ENCODE data around the gene PTGR3.

Gene PTGR3

DNA sequence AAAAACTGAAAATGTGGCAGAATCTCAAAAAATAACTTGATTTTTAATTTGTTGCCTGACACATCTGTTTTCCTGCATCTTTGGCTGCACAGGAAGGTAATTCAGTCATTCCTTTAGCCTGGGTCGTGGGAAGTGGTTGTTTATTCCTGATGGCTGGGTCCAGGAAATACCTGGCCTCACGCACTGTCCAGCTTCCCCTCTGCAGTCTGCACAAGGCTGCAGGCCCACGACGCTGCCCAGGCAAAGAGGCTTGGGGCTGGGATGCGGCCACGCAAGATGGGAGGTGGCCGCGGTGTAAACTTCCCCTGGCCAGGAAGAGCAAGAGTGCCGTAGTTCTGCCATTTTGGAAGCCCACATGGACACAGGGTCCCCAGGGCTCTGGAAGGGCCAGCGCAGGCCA lies 29.8 kb upstream of the PTGR3 start:
- in situ Hi-C loops (cut with HindIII; ENCODE audit: low sequenced_read_pairs): loop anchor here (5.0 kb wide), 1 partner anchor 51 kb away; no protein-coding TSS in a partner anchor

- in situ Hi-C loops (cut with HindIII; ENCODE audit: low sequenced_read_pairs): loop anchor here (5.0 kb wide), 1 partner anchor 51 kb away; no protein-coding TSS in a partner anchor
These were observed 29.2 kb upstream of the PTGR3 start for GRCh38 chr18:75238100-75238499.

GRCh38 chr18:75235896-75236295 lies 27.0 kb upstream of the PTGR3 start:
- in situ Hi-C loops (cut with HindIII; ENCODE audit: low sequenced_read_pairs): loop anchor here (5.0 kb wide), 1 partner anchor 49 kb away; no protein-coding TSS in a partner anchor

DNA sequence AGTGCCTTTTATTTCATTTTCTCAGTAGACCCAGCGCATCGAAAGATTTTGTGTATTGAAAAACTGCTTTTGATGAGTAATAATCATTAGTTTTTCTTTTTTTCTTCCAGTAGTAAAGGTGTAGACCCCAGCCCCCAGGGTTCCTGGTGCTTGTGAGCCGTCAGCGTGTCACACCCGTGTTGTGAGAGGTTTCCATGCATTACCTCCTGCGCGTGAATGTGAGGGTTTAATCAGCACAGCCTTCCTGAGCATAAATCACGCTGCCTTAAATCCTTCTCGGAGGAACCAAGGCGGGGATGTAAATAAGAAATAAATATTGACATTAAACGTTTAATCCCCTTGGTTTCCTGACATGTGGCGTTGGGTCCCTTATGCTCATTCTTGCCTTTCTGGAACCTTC lies 26.0 kb upstream of the PTGR3 start:
- in situ Hi-C loops (cut with HindIII; ENCODE audit: low sequenced_read_pairs): loop anchor here (5.0 kb wide), 1 partner anchor 48 kb away; no protein-coding TSS in a partner anchor

DNA sequence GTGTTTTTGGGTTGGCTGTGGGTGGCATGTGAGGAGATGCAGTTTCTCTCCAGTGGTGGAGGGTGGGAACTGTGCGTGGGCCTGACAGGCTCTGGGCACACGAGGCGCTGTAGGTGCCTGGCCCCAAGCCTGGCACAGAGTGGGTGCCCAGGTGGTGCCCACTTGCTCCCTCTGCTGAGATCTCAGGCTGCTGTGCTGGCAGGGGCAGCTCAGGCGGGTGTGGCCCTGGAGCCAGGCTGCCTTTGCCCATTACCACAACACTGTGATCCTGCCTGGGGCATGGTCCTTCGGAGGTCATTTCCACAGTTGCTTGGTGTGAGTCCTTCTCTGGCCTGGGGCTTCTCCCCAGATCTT lies 22.1 kb upstream of the PTGR3 start:
- in situ Hi-C loops (cut with HindIII; ENCODE audit: low sequenced_read_pairs): no loop called here

DNA sequence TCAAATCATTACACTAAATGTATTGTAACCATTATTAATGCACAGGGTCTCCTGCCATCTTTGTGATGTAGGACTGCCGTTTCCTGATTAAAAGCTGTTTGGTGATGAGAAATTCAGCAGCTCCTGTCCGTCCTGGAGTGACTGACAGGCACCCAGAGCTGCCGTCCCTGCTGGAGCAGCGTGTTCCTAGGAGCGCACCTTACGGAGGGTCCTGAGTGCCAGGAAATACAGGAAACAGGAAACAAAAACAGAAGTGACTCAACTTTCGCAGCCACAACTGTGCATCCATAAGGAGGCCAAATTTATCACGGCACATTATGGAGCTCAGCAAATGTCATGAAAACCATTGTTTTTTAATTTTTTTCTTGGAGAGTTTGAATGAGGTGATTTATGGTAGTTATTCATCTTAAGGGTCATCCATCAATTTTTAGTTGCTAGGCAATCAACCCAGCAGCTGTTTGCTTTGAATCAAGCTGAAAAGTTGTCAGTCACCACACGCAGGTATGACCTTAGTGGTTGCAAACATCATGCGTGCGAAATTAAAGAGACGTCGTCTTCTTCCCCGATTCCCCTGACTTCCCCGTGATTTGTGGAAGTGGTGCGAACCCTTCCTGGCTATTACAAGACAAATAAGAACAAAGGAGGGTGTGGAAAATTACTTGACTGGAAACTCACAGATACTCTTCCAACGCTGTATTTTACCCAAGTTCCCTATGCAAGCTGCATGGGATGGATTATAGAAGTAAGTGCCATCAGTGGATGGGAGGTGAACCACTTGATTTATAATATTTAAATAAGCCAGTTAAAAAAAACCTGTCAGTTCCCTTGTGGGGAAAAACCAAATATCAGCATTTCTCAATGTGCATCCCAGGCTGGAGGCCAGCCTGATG lies 21.5 kb upstream of the PTGR3 start:
- in situ Hi-C loops (cut with HindIII; ENCODE audit: low sequenced_read_pairs): no loop called here

DNA sequence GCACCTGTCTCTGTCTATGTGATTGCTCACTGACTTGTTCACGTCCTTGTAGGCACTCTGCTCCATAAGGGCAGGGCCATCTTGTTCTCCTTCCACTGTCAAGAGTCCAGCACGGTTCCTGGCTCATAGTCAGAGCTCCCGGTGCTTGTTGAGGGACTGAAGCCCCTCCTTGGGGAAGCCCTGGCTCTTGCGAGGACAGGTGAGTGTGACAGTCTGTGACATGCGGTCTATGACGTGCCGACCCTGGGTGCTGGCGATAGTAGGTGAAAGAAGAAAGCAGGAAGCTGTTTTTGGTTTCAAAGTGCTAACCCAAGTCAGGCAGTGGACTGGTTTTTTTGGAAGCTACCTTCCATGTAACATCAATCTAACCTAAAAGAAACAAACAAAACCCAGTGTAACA lies 20.5 kb upstream of the PTGR3 start:
- in situ Hi-C loops (cut with HindIII; ENCODE audit: low sequenced_read_pairs): no loop called here

- in situ Hi-C loops (cut with HindIII; ENCODE audit: low sequenced_read_pairs): no loop called here
These were observed 20.0 kb upstream of the PTGR3 start for GRCh38 chr18:75228967-75229366.

DNA sequence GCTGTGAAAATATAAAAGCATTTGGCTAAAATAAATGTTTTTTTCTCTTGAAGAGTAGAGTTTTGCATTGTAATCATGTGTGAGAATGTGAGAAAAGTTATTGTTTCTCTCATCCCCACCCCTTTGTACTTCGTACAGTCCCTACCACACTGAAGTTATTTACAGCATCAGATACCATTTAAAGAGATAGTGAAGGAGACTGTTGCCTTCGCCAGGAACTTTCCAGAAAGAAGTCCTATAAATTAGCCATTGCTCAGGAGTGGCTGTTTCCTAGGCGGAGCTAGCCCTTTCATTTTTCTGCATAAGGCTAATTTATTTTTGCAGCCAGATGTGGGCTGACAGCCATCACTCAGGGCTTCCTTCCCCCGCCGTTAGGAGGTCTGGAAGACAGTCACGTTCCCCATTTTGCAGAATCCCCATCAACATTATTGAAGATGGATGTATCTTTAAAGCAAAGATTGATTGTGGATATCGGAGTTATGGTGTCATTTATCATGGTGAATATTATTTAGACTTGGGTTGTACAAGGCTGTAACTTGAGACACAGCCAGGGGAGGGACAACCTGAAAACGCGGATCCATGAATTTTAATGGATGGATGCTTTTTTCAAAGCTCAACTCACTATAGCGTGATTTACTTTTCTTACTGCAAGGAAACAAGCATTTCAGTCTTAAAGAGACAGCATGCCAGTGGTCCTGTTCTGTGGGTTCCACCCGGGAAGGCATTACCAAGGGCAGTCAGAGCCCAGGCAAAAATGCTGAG lies 18.8 kb upstream of the PTGR3 start:
- in situ Hi-C loops (cut with HindIII; ENCODE audit: low sequenced_read_pairs): no loop called here

DNA sequence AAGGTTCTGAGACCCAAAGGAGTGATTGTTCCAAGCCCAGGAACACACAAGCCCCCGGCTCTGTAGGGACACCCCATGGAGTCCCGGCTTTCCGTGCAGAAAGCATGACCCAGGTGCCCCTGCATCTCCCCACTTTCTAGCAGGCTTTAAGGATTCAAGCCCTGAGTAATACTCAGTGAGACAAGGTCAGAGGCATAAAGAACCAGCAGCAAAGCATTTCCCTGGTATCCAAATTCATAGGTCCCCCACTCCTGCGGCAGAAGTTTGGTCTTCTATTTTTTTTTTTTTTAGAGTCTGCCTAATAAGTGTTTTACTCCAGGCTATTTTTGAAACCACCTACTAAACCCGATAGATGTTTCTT lies 18.0 kb upstream of the PTGR3 start:
- in situ Hi-C loops (cut with HindIII; ENCODE audit: low sequenced_read_pairs): no loop called here

DNA sequence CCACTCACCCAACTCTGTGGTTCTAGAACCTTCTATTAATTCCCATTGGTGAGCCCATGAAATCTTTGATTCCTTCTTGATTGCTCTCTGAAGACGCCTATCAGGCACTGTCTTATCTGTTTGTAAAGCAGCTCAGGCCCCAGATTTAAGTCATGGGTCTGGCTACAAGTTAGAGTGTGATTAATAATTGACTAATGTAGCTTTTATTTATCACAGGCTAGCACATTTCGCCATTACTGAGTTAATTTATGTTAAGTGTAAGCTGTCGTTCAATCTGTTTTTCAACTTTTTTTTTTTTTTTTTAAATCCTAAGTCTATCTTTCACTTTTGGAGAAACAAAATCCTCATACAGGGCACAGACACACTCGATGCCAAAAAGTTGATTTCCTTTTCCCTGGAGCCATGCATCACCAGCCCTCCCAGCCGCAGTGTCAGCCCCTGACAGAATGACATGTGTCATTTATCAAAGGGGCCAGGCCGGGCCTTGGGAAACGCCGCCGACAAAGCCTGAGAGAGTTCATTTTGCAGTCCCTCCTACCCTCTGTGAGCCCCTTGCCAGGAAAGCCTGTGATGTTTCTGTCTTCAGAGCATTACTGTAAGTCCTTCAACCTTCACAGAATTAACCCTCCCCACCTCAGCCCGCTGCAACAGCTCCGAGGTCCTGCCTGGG lies 17.5 kb upstream of the PTGR3 start:
- in situ Hi-C loops (cut with HindIII; ENCODE audit: low sequenced_read_pairs): no loop called here

GRCh38 chr18:75223687-75224347 lies 14.9 kb upstream of the PTGR3 start:
- in situ Hi-C loops (cut with HindIII; ENCODE audit: low sequenced_read_pairs): no loop called here

DNA sequence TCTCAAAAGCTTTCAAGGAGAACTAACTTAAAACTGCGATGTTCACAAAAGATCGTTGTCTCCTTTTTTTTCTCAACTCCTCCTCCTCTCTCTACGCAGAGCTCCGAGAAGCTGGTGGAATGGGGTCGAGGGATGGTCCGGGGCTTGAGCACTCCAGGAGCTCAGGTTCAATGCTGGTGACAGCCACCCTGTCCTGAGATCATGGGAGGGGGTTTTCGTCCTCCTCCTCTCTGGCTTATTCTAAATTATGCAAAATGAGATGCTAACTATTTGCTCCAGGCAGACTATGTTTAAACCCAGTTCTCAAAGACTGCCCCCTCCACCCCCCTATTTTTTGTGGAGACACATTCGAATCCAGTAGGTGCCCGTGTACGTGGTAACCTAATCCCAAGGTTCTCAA lies 13.5 kb upstream of the PTGR3 start:
- in situ Hi-C loops (cut with HindIII; ENCODE audit: low sequenced_read_pairs): no loop called here

- in situ Hi-C loops (cut with HindIII; ENCODE audit: low sequenced_read_pairs): no loop called here
These were observed 13.0 kb upstream of the PTGR3 start for GRCh38 chr18:75221897-75222296.

DNA sequence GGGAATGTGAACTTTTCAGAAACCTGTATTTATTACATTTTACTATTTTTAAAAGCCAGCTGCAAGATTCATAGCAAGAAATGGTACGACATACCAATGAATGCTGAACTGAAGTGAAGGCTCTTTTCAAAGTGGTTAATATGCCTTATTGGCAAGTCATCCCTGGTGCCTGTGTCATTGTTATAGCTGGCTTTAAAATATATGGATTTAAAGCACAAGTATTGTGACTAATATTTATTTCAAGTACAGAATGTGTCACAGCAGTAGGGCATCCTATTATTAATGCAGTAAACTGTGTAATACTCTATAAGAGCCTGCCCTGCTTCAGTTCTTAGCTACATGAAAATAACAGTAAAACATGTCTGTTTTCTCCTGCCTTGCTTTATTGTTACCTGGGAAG lies 12.5 kb upstream of the PTGR3 start:
- in situ Hi-C loops (cut with HindIII; ENCODE audit: low sequenced_read_pairs): no loop called here

- in situ Hi-C loops (cut with HindIII; ENCODE audit: low sequenced_read_pairs): no loop called here
These were observed 11.8 kb upstream of the PTGR3 start for GRCh38 chr18:75220551-75221355.

DNA sequence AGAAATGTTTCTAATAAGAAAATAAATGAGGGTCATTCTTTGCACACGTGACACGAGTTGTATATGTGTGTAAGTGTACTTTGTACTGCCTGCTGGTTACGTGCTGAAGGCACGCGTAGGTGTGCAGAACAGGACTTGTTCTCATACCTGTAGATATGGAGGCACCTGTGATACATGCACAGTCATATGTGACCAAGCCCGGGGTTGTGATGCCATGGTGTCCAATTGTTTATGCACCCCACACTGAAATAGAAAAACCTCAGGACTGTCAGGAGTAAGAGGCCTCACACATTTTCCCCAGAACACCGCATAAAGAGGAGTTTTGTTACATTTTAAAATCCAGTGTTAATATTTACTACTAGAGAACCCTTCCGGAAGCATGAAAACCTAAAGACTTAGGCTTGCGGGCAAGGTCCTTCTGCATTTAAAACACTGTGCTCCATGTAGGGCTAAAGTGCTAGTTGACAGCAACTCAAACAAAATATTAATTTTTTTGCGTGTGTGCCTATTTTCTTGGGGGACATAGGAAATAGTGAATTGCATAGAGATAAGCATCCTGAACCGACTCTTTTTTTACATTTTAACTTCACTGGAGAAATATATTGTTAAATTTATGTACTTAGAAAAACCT lies 10.9 kb upstream of the PTGR3 start:
- in situ Hi-C loops (cut with HindIII; ENCODE audit: low sequenced_read_pairs): no loop called here

DNA sequence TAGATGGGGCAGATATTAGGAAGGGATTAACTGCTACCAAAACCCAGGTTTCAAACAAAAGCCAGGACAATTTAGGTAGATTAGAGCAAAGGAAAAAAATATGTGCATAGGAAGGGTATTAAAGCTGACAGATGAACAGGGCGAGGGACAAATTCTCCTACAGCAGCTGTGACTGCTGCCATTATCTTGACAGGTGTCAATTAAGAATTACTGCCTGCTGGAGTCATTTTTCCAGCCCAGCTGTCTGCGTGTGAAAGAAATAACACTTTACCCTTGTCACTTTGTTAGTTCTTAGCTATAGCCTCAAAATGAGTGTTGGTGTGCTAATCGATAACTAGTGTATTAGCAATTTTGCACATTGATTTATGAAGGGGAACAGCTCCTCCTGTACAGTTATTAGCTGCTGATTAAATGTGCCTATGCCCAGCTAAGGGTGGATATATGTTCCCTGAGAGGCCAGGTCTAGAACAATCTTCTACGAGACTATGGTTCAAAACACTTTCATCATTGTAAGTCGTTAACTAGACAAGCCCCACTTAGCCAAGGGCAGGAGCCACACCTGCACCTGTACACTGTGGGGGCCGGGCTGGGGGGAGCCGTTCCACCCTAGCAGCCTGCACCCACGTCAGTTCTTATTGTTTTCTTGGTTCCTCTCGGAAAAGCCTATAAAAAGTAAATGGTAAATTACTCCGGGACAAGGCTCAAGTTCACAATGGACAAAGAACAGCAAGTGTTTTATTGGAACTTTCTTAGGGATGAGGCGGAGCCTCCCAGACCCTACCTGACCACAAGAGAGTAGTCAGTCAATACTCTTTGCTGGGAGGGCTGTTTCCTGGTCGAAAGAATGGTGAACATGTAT lies 9.4 kb upstream of the PTGR3 start:
- in situ Hi-C loops (cut with HindIII; ENCODE audit: low sequenced_read_pairs): no loop called here
